ENCODE data around the gene RBFOX2. TPM values are rescaled to one million over a fixed set of nuclear protein-coding genes. Genes with fewer than 3 reads are reported as not detected.
A peak's percentile ranks its signal among the peaks of the same experiment; 100 is the strongest.

Gene RBFOX2
- total and polyA plus RNA-seq, 2 donors (not counting 1 experiment from before 2014, with no cell fraction given): not detected

DNA sequence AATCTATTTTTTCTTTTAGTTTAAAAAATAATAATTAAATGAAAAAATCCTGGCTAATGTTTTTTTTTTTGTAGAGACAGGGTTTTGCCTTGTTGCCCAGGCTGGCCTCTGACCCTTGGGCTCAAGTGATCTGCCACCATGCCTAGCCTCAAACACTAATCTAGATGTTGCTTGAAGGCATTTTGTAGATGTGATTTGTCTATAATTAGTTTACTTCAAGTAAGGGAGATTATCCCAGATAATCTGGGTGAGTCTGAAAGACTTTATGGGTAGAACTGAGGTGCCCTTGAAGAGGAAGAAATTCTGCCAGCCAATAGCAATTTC, 38.6 kb upstream of the RBFOX2 start:
- Histone ChIP-seq H3K9me3 (ENCODE audit: control extremely low read depth in 1 of 3, control insufficient read depth in 2 of 3, insufficient read depth in 1 of 3, low read length in 2 of 3) (no peaks in the 10 kb centered on the region), H4K20me1 (ENCODE audit: control insufficient read depth, insufficient read depth, low read length, poor library complexity, severe bottlenecking) (no peaks in the 10 kb centered on the region), H3K4me3 (ENCODE audit: control extremely low read depth in 1 of 5, extremely low read depth in 1 of 5, insufficient read depth in 1 of 5, low read depth in 2 of 5, low read length in 4 of 5) (no peak overlapping the region), H3K27me3 (replicated peaks in 1 of 4; ENCODE audit: control extremely low read depth in 1 of 4, control insufficient read depth in 3 of 4, insufficient read depth in 4 of 4, low read length in 3 of 4) (peaks cover 0 to 17% (median 7%) of the 10 kb centered on the region in 4 experiments), H3K36me3 (replicated peaks in 1 of 2; ENCODE audit: control extremely low read depth in 1 of 2, control insufficient read depth in 1 of 2, extremely low read depth in 1 of 2, insufficient read depth in 2 of 2, low read length in 1 of 2) (no peaks in the 10 kb centered on the region), H3K27ac (ENCODE audit: low read length in 2 of 2) (no peak overlapping the region), H2AFZ (ENCODE audit: insufficient read depth, low read depth, low read length, poor library complexity, severe bottlenecking) (no peak overlapping the region), H3K79me2 (ENCODE audit: control insufficient read depth, insufficient read depth, low read length) (no peaks in the 10 kb centered on the region), H3K4me1 (ENCODE audit: control insufficient read depth in 2 of 2, insufficient read depth in 2 of 2, low read length in 2 of 2) (peaks cover 12 to 13% of the 10 kb centered on the region in 2 donors), H3K9ac (ENCODE audit: low read length) (no peak overlapping the region), H3K4me2 (replicated peaks; ENCODE audit: low read depth, low read length, poor library complexity, severe bottlenecking) (no peak overlapping the region)
- ChIA-PET POLR2A (no interaction called here), CTCF (interaction anchor here (1.1 to 1.3 kb wide), 2 partner anchors 9 to 111 kb away, joined by 3 to 6 read pairs; no protein-coding TSS in a partner anchor)
- no peak for TF ChIP-seq EZH2 (IDR thresholded peaks at IDR 0.05; ENCODE audit: borderline replicate concordance, insufficient read depth, low read depth, low read length, poor library complexity, severe bottlenecking)
- no peak for TF ChIP-seq CTCF (IDR thresholded peaks at IDR 0.05)
- ATAC-seq (ENCODE audit: low read depth) (no peak), DNase-seq (no peak)
- Mint-ChIP-seq H3K27ac (no peak overlapping the region), H3K9me3 (ENCODE audit: insufficient read depth) (no peaks in the 10 kb centered on the region), H3K4me1 (peaks cover 10% of the 10 kb centered on the region), H3K27me3 (peaks cover 26% of the 10 kb centered on the region), H3K4me3 (peak overlapping the region; percentile 34)
- intact Hi-C loops (cut with micrococcal nuclease): loop anchor here (5.0 kb wide), 1 partner anchor 135 kb away; no protein-coding TSS in a partner anchor

- H3K27ac ChIP-seq (ENCODE audit: low read length in 2 of 2): no peak overlapping the region
- Mint-ChIP-seq H3K27ac (no peak overlapping the region), H3K4me3 (peak overlapping the region; percentile 81), H3K4me1 (peaks cover 10% of the 10 kb centered on the region), H3K27me3 (peaks cover 26% of the 10 kb centered on the region), H3K9me3 (ENCODE audit: insufficient read depth) (no peaks in the 10 kb centered on the region)
- WGBS (ENCODE audit: insufficient coverage): 4% methylated on average over 54 of the region's 54 CpGs
- H3K9ac ChIP-seq (ENCODE audit: low read length): peak overlapping the region; percentile 42
- H3K27me3 ChIP-seq (replicated peaks in 1 of 4; ENCODE audit: control extremely low read depth in 1 of 4, control insufficient read depth in 3 of 4, insufficient read depth in 4 of 4, low read length in 3 of 4): peaks cover 0 to 15% (median 6%) of the 10 kb centered on the region in 4 experiments
- intact Hi-C loops (cut with micrococcal nuclease): loop anchor here (1.0 to 5.0 kb wide), 2 partner anchors 114 to 134 kb away; no protein-coding TSS in a partner anchor
- POLR2A ChIA-PET: interaction anchor here (0.7 kb wide), 1 partner anchor 489 kb away, joined by 3 read pairs; no protein-coding TSS in a partner anchor
- H4K20me1 ChIP-seq (ENCODE audit: control insufficient read depth, insufficient read depth, low read length, poor library complexity, severe bottlenecking): no peaks in the 10 kb centered on the region
- ATAC-seq (ENCODE audit: low read depth) (peak; percentile 43), DNase-seq (peak; percentile 74)
- H3K36me3 ChIP-seq (replicated peaks in 1 of 2; ENCODE audit: control extremely low read depth in 1 of 2, control insufficient read depth in 1 of 2, extremely low read depth in 1 of 2, insufficient read depth in 2 of 2, low read length in 1 of 2): no peaks in the 10 kb centered on the region
- TF ChIP-seq EZH2 (IDR thresholded peaks at IDR 0.05; ENCODE audit: borderline replicate concordance, insufficient read depth, low read depth, low read length, poor library complexity, severe bottlenecking): no peak
- peak; percentile 97 for TF ChIP-seq CTCF (IDR thresholded peaks at IDR 0.05)
- H3K4me2 ChIP-seq (replicated peaks; ENCODE audit: low read depth, low read length, poor library complexity, severe bottlenecking): peak overlapping the region; percentile 75
- CTCF ChIA-PET: interaction anchor here (0.6 to 2.5 kb wide), 28 partner anchors 8 to 1618 kb away, joined by 3 to 16 read pairs (median 4); partner anchors contain the start of gene APOL3
- H3K9me3 ChIP-seq (ENCODE audit: control extremely low read depth in 1 of 3, control insufficient read depth in 2 of 3, insufficient read depth in 1 of 3, low read length in 2 of 3): no peaks in the 10 kb centered on the region
- peak overlapping the region; percentile 64 for H2AFZ ChIP-seq (ENCODE audit: insufficient read depth, low read depth, low read length, poor library complexity, severe bottlenecking)
- no peaks in the 10 kb centered on the region for H3K79me2 ChIP-seq (ENCODE audit: control insufficient read depth, insufficient read depth, low read length)
- peaks cover 12 to 13% of the 10 kb centered on the region in 2 donors for H3K4me1 ChIP-seq (ENCODE audit: control insufficient read depth in 2 of 2, insufficient read depth in 2 of 2, low read length in 2 of 2)
- peak overlapping the region in 4 of 5 experiments; percentile 23 to 57 (median 42) for H3K4me3 ChIP-seq (ENCODE audit: control extremely low read depth in 1 of 5, extremely low read depth in 1 of 5, insufficient read depth in 1 of 5, low read depth in 2 of 5, low read length in 4 of 5)
Measured at GRCh38 chr22:36065775-36066544, 37.3 kb upstream of the RBFOX2 start.

Data from B cell (primary cell).